GM21619 (cell line): ENCODE results near the gene AQP5.

ENCODE experiments used
- ATAC-seq: cut with Tn5 transposase; IDR thresholded peaks from one replicate; pipeline ENCODE4 v1.9.1; 2021; ENCODE audit not compliant: unreplicated experiment

Gene AQP5

DNA sequence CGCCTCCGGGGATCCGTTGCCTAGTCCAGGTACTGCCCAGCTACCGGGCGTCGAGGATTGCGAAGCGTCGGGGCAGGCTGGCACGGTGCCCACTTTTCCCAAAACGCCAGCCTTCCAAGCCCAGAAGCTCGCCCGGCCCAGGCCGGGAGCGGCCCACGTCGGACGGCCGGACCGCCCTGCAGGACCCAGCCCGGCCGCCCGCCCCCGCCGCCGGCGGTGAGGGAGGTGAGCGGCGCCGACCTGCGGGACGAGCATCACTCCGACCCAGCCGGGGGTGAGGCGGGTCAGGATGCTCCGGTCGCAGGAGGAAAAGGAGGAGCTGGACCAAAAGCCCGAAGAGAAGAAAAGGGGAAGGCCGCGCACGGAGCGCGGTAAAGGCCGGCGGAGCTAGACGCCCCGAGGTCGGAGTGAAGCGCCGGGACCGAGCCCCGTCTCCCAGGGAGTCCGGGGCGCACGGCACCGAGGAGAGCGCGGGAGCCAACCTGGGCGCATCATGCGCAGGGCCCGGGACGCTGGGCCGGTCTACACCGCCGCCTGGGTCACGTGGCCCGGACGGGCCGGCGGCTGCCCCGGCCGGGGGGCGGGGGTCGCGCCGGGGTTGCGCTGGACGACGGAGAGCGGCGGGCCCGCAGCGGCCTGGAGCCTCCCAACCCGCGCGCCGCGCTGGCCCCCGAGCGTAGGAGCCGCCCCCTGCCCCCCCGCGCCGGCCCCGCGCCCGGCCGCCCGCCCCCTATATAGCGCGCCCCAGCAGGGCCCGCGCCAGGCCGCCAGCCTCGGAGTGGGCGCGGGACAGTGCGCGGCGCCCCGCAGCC is at the start of gene AQP5:
Gene AQP5 (plus strand): TSS at position 762 of the 812 bp plus-strand sequence. CDS start 146 bp downstream, outside the sequence.
- ATAC-seq = no peak

DNA sequence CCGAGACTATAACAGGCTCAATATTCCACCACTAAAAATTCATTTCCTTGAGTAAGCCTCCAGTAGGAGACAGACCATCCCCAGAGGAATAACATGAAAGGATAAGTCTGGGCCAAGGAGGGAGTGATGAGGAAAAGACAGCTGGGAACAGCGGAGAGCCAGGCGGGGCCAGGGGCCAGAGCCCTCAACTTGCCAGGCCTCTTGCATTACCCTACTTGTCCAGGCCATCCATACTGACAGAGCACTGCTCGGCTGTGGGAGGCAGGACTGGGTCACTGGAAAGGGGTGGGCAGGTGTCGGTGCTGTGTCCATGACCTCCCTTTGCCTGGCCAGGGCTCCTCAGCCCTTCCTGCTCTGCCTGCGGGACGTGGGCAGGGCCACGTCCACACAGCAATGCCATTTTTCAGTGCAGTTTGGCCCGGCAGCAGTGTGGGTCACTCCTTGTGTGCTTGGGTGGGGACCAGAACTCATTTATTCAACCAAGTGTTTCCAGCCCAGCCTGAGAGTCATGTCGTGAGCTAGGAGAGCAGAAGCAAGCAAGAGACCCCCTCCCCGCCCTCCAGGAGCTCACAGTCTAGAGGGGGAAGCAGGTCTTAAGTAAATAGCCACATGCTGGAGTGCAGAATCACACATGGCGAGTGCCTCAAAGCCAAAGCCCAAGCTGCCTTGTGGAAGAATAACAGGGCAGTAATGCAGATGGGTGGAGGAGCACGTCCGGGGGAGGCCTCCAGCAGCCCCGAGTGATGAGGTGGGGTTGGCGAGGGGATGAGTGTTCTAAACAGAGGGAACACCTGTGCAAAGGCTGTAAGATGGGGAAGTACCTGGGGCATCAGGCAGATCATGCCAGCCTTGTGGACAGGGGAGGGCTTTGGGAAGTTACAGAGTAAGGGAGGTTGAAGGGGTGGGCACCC is 49.1 kb upstream of the AQP5 start:
- ATAC-seq = no peak

DNA sequence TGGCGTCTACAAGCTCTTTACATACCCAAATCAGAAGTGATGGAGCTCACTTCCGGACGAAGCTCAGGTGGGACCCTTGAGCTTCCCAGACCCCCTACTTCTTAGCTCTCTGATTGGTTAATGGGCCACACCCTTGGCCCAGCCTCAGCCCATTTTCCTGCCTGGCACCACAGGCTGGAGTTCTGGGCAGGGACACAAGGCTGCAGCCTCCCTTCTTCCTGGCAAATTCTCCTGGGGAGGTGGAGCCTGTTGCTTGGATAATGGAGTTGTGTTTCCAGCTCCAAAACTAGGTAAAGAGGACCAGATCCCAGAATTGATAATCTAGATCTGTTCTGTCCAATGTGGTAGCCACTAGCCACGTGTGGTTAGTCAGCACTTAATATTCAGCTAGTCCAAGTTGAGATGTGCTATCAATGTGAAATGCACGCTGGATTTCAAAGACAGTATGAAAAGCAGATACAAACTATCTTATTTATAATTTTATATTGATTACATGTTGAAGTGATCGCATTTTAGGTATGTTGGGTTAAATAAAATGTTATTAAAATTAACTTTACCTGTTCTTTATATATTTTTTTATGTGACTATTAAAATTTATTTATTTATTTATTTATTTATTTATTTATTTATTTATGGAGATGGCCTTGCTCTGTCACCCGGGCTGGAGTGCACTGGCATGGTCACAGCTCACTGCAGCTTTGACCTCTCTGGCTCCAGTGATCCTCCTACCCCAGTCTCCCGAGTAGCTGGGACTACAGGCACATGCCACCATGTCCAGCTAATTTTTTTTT is 45.3 kb upstream of the AQP5 start:
- no peak for ATAC-seq

GRCh38 chr12:49917166-49917787 is 44.4 kb upstream of the AQP5 start:
- no peak for ATAC-seq

GRCh38 chr12:49917788-49918173 is 43.9 kb upstream of the AQP5 start:
- ATAC-seq = no peak

GRCh38 chr12:49920241-49920914 is 41.3 kb upstream of the AQP5 start:
- ATAC-seq = no peak

- ATAC-seq = no peak
Observed at GRCh38 chr12:49920915-49921286, 40.8 kb upstream of the AQP5 start.

- no peak for ATAC-seq
Observed at GRCh38 chr12:49921299-49921698, 40.4 kb upstream of the AQP5 start.

- ATAC-seq = no peak
Observed at GRCh38 chr12:49921936-49922335, 39.7 kb upstream of the AQP5 start.

GRCh38 chr12:49922349-49923034 is 39.2 kb upstream of the AQP5 start:
- ATAC-seq = no peak

DNA sequence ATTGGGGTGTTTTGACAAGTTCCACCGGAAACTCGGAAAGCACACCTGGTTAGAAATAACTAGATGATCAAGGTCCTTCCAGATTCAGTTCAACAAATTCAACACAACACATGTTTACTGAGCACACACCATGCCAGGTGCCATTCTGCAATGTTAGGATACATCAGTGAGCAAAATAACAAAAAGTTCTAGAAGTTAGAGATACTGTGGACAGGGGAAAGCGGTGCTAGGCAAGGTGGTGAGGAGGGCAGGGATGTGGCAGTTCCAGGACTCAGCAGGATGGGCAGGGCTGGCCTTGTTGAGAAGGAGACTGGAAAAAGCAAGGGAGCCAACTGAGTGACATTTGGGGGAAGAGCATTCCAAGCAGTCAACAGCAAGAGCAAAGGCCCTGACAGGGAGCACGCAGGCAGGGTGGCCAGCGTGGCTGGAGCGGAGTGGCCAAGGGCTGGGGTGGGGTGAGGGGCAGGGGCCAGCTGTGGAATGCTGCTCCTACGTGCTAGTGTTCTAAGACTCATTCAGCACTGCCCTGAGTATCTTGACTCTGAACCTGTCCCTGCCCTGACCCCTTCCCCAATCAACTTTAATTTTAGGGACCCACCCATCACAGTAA is 38.5 kb upstream of the AQP5 start:
- ATAC-seq = no peak

- ATAC-seq = no peak
Observed at GRCh38 chr12:49923880-49924556, 37.7 kb upstream of the AQP5 start.

DNA sequence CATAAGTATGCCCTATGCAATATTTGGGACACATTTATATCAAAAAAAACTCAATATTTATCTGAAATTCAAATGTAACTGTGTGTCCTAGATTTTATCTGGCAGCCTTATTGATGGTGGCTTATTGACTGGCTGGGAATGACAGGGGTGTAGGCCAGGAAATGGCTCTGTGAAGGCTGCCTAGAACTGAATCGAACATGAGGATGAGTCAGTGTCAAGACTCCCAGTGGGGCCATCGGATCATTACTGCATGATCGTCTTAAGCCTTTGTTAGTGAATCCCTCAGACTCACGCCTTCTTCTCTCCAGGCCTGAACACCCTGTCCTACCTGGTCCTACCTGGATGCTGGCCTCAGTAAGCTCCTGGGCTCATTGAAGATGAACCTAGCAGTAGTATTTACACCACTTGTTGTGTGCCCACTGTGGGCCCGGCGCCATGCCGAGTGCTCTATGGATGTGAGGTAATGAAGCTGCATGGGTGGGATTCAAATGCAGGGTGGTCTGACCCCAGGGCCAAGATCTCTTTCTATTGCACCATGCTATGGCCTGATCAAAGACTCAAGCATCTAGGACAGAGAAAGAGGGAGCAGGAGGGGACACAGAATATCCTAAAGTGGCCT is 36.9 kb upstream of the AQP5 start:
- ATAC-seq = no peak

- ATAC-seq = no peak
Observed at GRCh38 chr12:49925433-49926204, 36.1 kb upstream of the AQP5 start.

DNA sequence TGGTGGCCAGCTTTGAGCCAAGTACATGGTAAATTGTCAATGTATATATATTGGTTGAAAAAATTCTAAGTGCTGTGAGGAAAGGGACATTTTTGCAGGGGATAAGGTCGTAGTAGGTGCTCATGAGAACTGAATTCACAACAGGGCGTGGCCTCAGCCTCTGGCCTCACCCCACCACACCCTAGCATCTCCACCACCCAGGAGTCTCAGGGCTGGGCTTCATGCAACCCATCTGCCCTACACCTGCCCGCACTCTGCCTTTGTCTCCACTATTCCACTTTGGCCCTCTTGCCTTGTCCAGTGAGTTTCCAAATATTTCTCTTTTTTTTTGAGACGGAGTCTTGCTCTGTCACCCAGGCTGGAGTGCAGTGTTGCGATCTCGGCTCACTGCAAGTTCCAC is 33.2 kb upstream of the AQP5 start:
- no peak for ATAC-seq

GRCh38 chr12:49929581-49929980 is 32.1 kb upstream of the AQP5 start:
- ATAC-seq = no peak

DNA sequence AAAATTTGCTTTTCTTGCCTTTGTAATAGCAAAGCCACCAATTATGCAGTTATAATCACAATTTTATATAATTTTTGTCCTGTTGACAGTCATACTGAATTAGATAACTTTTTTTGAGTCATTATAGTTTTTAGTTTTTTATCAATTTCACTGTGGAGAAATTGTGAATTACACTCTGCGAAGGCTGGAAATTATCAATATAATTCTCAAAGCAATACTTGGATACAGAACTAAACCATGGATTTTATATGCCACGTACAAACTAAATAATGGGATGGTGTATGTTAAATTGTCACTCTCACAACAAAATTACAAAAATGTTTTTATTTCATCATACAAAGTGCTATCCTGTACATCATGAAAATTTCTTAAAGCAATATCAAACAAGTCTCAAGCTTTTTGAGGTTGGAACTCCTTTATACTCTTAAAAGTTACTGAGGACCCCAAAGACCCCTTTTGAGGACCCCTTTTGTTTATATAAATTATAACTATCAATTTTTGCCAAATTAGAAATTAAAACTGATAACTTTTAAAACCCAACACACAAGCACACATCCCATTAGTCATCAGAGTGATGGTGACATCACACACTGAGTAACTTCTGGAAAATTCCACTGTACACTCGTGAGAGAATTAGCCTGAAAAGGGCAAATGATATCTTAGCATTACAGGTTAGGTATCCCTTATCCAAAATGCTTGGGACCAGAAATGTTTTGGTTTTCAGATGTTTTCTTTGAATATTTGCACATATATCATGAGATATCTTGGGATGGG is 31.0 kb upstream of the AQP5 start:
- no peak for ATAC-seq
